Measurements from ENCODE around the gene ADGRG3. TPM values are rescaled to one million over a fixed set of nuclear protein-coding genes. Genes with fewer than 3 reads are reported as not detected.

ADGRG3 gene
- total and polyA plus RNA-seq, 9 of the 15 experiments (the other 6 are each of a cell fraction or from before 2014, with no cell fraction given) = 0.09 to 0.52 (median 0.14) TPM; not detected in 3

- TF ChIP-seq ZKSCAN8 (CRISPR knock-in tag; IDR thresholded peaks at IDR 0.05) = no peak
- no peak for FAIRE-seq
- no peak overlapping the region for H3K4me2 ChIP-seq (ENCODE audit: insufficient read depth, low read length)
- H3K4me1 ChIP-seq (replicated peaks in 1 of 2; ENCODE audit: control insufficient read depth in 2 of 2, insufficient read depth in 2 of 2, low read length in 2 of 2) = peaks cover 0 to 21% of the 10 kb centered on the region in 2 experiments; a peak in 2 of 5 replicates
- no peak for DNase-seq (ENCODE audit: extremely low read depth in 1 of 4, low spot score in 3 of 4)
- 0 out of 2 replicates have a peak, but pooled peaks cover 7% of the 10 kb centered on the region for H4K20me1 ChIP-seq (replicated peaks; ENCODE audit: control insufficient read depth, insufficient read depth, low read length)
- no peaks in the 10 kb centered on the region for H3K9me1 ChIP-seq (ENCODE audit: control insufficient read depth, insufficient read depth, low read length)
- H3K27ac ChIP-seq (ENCODE audit: extremely low read depth, low read depth, low read length) = no peak overlapping the region
- intact Hi-C loops (cut with micrococcal nuclease) (loop anchor here (10.0 kb wide), 1 partner anchor 212 kb away; no protein-coding TSS in a partner anchor), in situ Hi-C loops (cut with MboI) (no loop called here)
- CTCF ChIA-PET (ENCODE audit: low intra/inter-chr PET ratio) = no interaction called here
- ATAC-seq = no peak
- no peaks in the 10 kb centered on the region for H3K79me2 ChIP-seq (ENCODE audit: control insufficient read depth, insufficient read depth, low read length)
- POLR2A ChIA-PET = interaction anchor here (0.6 to 1.3 kb wide), 3 partner anchors 9 to 116 kb away, joined by 3 to 4 read pairs (median 3); no protein-coding TSS in a partner anchor
- WGBS (ENCODE audit: insufficient coverage, low coverage, missing lambda C conversion rate) = 61% methylated on average over 20 of the region's 23 CpGs
- H3K9me3 ChIP-seq (replicated peaks; ENCODE audit: control insufficient read depth, insufficient read depth, low read depth, low read length) = no peaks in the 10 kb centered on the region
- H3K36me3 ChIP-seq (ENCODE audit: control insufficient read depth, insufficient read depth, low read length) = no peaks in the 10 kb centered on the region
- H3K9ac ChIP-seq (ENCODE audit: insufficient read depth in 1 of 2, low read depth in 2 of 2, low read length in 2 of 2) = no peak overlapping the region
- no TSS peak for BruUV-seq (replicated peaks)
- no peak overlapping the region for H2AFZ ChIP-seq (ENCODE audit: low read depth, low read length)
- H3K27me3 ChIP-seq (ENCODE audit: control insufficient read depth in 2 of 2, insufficient read depth in 2 of 2, low read length in 2 of 2) = peaks cover 0 to 3% of the 10 kb centered on the region in 2 experiments; a peak in 1 of 5 replicates
- H3K4me3 ChIP-seq = no peak overlapping the region
Observed at GRCh38 chr16:57652695-57653471, 15.2 kb upstream of the ADGRG3 start.

GRCh38 chr16:57653936-57654335, 14.2 kb upstream of the ADGRG3 start:
- WGBS (ENCODE audit: insufficient coverage, low coverage, missing lambda C conversion rate) = 23% methylated on average over 15 of the region's 16 CpGs
- POLR2A ChIA-PET = interaction anchor here (0.9 kb wide), 2 partner anchors 71 to 215 kb away, joined by 3 read pairs; no protein-coding TSS in a partner anchor

More at GRCh38 chr16:57653936-57654335, 14.2 kb upstream of the ADGRG3 start:
- Histone ChIP-seq H3K9me3 (replicated peaks; ENCODE audit: control insufficient read depth, insufficient read depth, low read depth, low read length) (no peaks in the 10 kb centered on the region), H3K36me3 (ENCODE audit: control insufficient read depth, insufficient read depth, low read length) (no peaks in the 10 kb centered on the region), H3K9ac (ENCODE audit: insufficient read depth in 1 of 2, low read depth in 2 of 2, low read length in 2 of 2) (peak overlapping the region in 1 of 2 experiments; percentile 67; a peak in 2 of 4 replicates), H3K9me1 (ENCODE audit: control insufficient read depth, insufficient read depth, low read length) (no peaks in the 10 kb centered on the region), H3K4me2 (ENCODE audit: insufficient read depth, low read length) (no peak overlapping the region), H3K4me3 (no peak overlapping the region), H3K27ac (ENCODE audit: extremely low read depth, low read depth, low read length) (no peak overlapping the region), H2AFZ (ENCODE audit: low read depth, low read length) (no peak overlapping the region), H3K27me3 (ENCODE audit: control insufficient read depth in 2 of 2, insufficient read depth in 2 of 2, low read length in 2 of 2) (peaks cover 3 to 5% of the 10 kb centered on the region in 2 experiments; a peak in 1 of 5 replicates), H3K79me2 (ENCODE audit: control insufficient read depth, insufficient read depth, low read length) (no peaks in the 10 kb centered on the region), H4K20me1 (replicated peaks; ENCODE audit: control insufficient read depth, insufficient read depth, low read length) (0 out of 2 replicates have a peak, but pooled peaks cover under 1% of the 10 kb centered on the region), H3K4me1 (replicated peaks in 1 of 2; ENCODE audit: control insufficient read depth in 2 of 2, insufficient read depth in 2 of 2, low read length in 2 of 2) (peaks cover 0 to 21% of the 10 kb centered on the region in 2 experiments; a peak in 2 of 5 replicates)
- CTCF ChIA-PET (ENCODE audit: low intra/inter-chr PET ratio) = no interaction called here
- intact Hi-C loops (cut with micrococcal nuclease) = loop anchor here (10.0 kb wide), 1 partner anchor 211 kb away; no protein-coding TSS in a partner anchor
- ATAC-seq (no peak), DNase-seq (ENCODE audit: extremely low read depth in 1 of 4, low spot score in 3 of 4) (no peak), FAIRE-seq (no peak)
- no TSS peak for BruUV-seq (replicated peaks)
- TF ChIP-seq ZNF696 (CRISPR knock-in tag; conservative IDR thresholded peaks at IDR 0.05) (no peak), NR2C2 (CRISPR knock-in tag; IDR thresholded peaks at IDR 0.05) (no peak), NR2C2 (tag; IDR thresholded peaks at IDR 0.05) (peak; percentile 49; the same call in 1 of the 2 replicates), MAZ (CRISPR knock-in tag; conservative IDR thresholded peaks at IDR 0.05 in 1 of 2, IDR thresholded peaks at IDR 0.05 in 1 of 2) (0 out of 4 replicates have a peak, but pooled peaks of 1 of the 2 experiments have one; percentile 29), DIDO1 (tag; IDR thresholded peaks at IDR 0.05; ENCODE audit: low read depth) (no peak), DPF2 (IDR thresholded peaks at IDR 0.05) (no peak), RBBP5 (IDR thresholded peaks at IDR 0.05; ENCODE audit: borderline replicate concordance, insufficient read depth, low read length, poor library complexity, severe bottlenecking) (no peak), EGR1 (conservative IDR thresholded peaks at IDR 0.05) (no peak), BRCA1 (IDR thresholded peaks at IDR 0.05) (no peak), BRCA1 (CRISPR knock-in tag; IDR thresholded peaks at IDR 0.05) (0 out of 2 replicates have a peak, but pooled peaks have one; percentile 66), ZNF165 (CRISPR knock-in tag; IDR thresholded peaks at IDR 0.05; ENCODE audit: borderline replicate concordance) (no peak), DACH1 (IDR thresholded peaks at IDR 0.05; ENCODE audit: partially characterized antibody) (no peak), NFIC (IDR thresholded peaks at IDR 0.05) (0 out of 2 replicates have a peak, but pooled peaks have one; percentile 15), ZFP1 (CRISPR knock-in tag; IDR thresholded peaks at IDR 0.05) (no peak)
- in situ Hi-C loops (cut with MboI) = no loop called here
